Sigmoid colon (tissue), 4 donors: ENCODE data around the gene PTGR3.

Experiments
- CTCF ChIP-seq, 4 experiments: fragments of 450-650 bp in 3 of 4; fragments of 200-600 bp in 1 of 4; IDR thresholded peaks; one replicate each; pipeline ENCODE4 v1.5.1; 2016 to 2019; ENCODE audit warnings: antibody characterized with exemption in 4 of 4, mild to moderate bottlenecking in 3 of 4, moderate library complexity in 2 of 4
- POLR2AphosphoS5 ChIP-seq, 4 donors: sonication (generic); formaldehyde crosslinking; IDR thresholded peaks; one replicate each; pipeline ENCODE4 v1.6.1; 2017; ENCODE audit warnings: antibody characterized with exemption in 4 of 4

- no peak for TF ChIP-seq POLR2AphosphoS5 (IDR thresholded peaks at IDR 0.05)
- no peak for TF ChIP-seq CTCF (IDR thresholded peaks at IDR 0.05)
Observed at GRCh38 chr18:75214766-75215510, 6.0 kb upstream of the PTGR3 start.
